Epithelial cell of esophagus (primary cell): ENCODE data around the gene ACKR3.

Experiments used
- DNase-seq: peaks from one replicate; pipeline ENCODE4 v3.0.0; 2010; ENCODE audit warnings: low read depth
- H3K4me3 ChIP-seq: 2 replicates; pipeline ENCODE4 v1.5.1; 2011; ENCODE audit warnings: mild to moderate bottlenecking, low read length, control low read depth
- TF ChIP-seq, protein P1 (sequence below): IDR thresholded peaks from 2 replicates; pipeline ENCODE4 v1.5.1; 2011; ENCODE audit warnings: low read depth, mild to moderate bottlenecking, low read length, control low read depth, inconsistent platforms; ENCODE audit not compliant: insufficient read depth; ENCODE audit errors: missing control alignments

ACKR3 gene

GRCh38 chr2:236593531-236593930 lies 23.9 kb downstream of the ACKR3 start:
- TF ChIP-seq, protein P1, sequence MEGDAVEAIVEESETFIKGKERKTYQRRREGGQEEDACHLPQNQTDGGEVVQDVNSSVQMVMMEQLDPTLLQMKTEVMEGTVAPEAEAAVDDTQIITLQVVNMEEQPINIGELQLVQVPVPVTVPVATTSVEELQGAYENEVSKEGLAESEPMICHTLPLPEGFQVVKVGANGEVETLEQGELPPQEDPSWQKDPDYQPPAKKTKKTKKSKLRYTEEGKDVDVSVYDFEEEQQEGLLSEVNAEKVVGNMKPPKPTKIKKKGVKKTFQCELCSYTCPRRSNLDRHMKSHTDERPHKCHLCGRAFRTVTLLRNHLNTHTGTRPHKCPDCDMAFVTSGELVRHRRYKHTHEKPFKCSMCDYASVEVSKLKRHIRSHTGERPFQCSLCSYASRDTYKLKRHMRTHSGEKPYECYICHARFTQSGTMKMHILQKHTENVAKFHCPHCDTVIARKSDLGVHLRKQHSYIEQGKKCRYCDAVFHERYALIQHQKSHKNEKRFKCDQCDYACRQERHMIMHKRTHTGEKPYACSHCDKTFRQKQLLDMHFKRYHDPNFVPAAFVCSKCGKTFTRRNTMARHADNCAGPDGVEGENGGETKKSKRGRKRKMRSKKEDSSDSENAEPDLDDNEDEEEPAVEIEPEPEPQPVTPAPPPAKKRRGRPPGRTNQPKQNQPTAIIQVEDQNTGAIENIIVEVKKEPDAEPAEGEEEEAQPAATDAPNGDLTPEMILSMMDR = no peak
- no peak overlapping the region for H3K4me3 ChIP-seq
- DNase-seq = no peak

- no peak overlapping the region for H3K4me3 ChIP-seq
- no peak for DNase-seq
- TF ChIP-seq, protein P1 = no peak
These were observed 24.3 kb downstream of the ACKR3 start for GRCh38 chr2:236593956-236594355.

GRCh38 chr2:236597629-236598028 lies 28.0 kb downstream of the ACKR3 start:
- DNase-seq = no peak
- TF ChIP-seq, protein P1 = no peak

DNA sequence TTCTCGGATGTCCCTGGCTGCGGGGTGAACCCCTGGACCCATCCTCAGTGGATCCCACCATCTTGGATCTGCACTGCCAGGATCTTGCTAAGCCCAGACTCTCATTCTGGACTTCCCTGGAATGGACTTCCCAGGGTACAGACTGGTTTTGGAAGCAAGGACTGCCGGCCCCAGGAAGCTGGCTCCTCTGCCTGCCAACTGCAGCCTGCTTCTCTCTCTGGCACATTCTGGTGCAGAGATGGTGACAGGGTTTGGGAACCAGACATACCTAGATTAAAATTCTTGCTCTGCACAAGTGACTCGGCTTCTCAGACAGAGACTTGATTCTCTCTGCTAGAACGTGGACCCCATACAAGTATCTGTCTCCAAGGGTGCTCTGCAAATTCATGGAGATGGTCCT lies 29.4 kb downstream of the ACKR3 start:
- no peak for DNase-seq
- no peak overlapping the region for H3K4me3 ChIP-seq
- TF ChIP-seq, protein P1 = no peak

More at GRCh38 chr2:236597629-236598028, 28.0 kb downstream of the ACKR3 start:
- no peak overlapping the region for H3K4me3 ChIP-seq

GRCh38 chr2:236600158-236600557 lies 30.5 kb downstream of the ACKR3 start:
- TF ChIP-seq, protein P1 = no peak
- H3K4me3 ChIP-seq = no peak overlapping the region
- DNase-seq = no peak

- peak; percentile 96 for DNase-seq
- H3K4me3 ChIP-seq = no peak overlapping the region
- TF ChIP-seq, protein P1 = no peak
These were observed 31.3 kb downstream of the ACKR3 start for GRCh38 chr2:236600892-236601291.
